Keratinocyte (primary cell): ENCODE results near the gene GALT.

Source experiments
- EZH2 ChIP-seq: IDR thresholded peaks from one replicate; pipeline ENCODE4 v1.6.1; 2012; ENCODE audit warnings: inconsistent platforms, mild to moderate bottlenecking, low read length, moderate library complexity
- TF ChIP-seq, protein P1 (sequence below), 3 experiments: IDR thresholded peaks in 1 of 3; conservative IDR thresholded peaks in 1 of 3; optimal IDR thresholded peaks in 1 of 3; 2 replicates in 2 of 3; 3 replicates in 1 of 3; pipeline versions ENCODE3 to v1.5.1; 2011; ENCODE audit warnings: low read length in 3 of 3, mild to moderate bottlenecking in 3 of 3, moderate library complexity in 2 of 3, control low read depth in 1 of 3, inconsistent platforms in 1 of 3; ENCODE audit not compliant: insufficient read depth in 2 of 3; ENCODE audit errors: extremely low read depth in 1 of 3

- TF ChIP-seq, protein P1, sequence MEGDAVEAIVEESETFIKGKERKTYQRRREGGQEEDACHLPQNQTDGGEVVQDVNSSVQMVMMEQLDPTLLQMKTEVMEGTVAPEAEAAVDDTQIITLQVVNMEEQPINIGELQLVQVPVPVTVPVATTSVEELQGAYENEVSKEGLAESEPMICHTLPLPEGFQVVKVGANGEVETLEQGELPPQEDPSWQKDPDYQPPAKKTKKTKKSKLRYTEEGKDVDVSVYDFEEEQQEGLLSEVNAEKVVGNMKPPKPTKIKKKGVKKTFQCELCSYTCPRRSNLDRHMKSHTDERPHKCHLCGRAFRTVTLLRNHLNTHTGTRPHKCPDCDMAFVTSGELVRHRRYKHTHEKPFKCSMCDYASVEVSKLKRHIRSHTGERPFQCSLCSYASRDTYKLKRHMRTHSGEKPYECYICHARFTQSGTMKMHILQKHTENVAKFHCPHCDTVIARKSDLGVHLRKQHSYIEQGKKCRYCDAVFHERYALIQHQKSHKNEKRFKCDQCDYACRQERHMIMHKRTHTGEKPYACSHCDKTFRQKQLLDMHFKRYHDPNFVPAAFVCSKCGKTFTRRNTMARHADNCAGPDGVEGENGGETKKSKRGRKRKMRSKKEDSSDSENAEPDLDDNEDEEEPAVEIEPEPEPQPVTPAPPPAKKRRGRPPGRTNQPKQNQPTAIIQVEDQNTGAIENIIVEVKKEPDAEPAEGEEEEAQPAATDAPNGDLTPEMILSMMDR (optimal IDR thresholded peaks at IDR 0.05 in 1 of 3, IDR thresholded peaks at IDR 0.05 in 1 of 3, conservative IDR thresholded peaks at IDR 0.05 in 1 of 3; ENCODE audit: extremely low read depth in 1 of 3, insufficient read depth in 2 of 3, low read length in 3 of 3), result no peak
- TF ChIP-seq EZH2, result no peak
Measured at GRCh38 chr9:34685591-34685990, 39.1 kb downstream of the GALT start.
